ENCODE results near the gene GUCA2B. TPM values are rescaled to one million over a fixed set of nuclear protein-coding genes. Genes with fewer than 3 reads are reported as not detected.
A peak's percentile ranks its signal among the peaks of the same experiment; 100 is the strongest.

The GUCA2B gene
- total RNA-seq, 2 donors from 2014 or later, result not detected

- Histone ChIP-seq H3K4me3 (no peak overlapping the region), H3K4me1 (replicated peaks) (no peaks in the 10 kb centered on the region), H3K27ac (no peak overlapping the region), H3K9me3 (no peaks in the 10 kb centered on the region), H3K36me3 (no peaks in the 10 kb centered on the region), H3K27me3 (replicated peaks; ENCODE audit: insufficient read depth) (no peaks in the 10 kb centered on the region)
- intact Hi-C loops (cut with DNase I), result no loop called here
- 72% methylated on average over 16 of the region's 16 CpGs for WGBS
- no peak for DNase-seq (ENCODE audit: low spot score)
- TF ChIP-seq CTCF (IDR thresholded peaks at IDR 0.05), result no peak
- TF ChIP-seq POLR2AphosphoS5 (IDR thresholded peaks at IDR 0.05), result no peak
- TF ChIP-seq POLR2A (IDR thresholded peaks at IDR 0.05), result no peak
Observed at GRCh38 chr1:42163536-42164503, 10.6 kb downstream of the GUCA2B start.

GRCh38 chr1:42164551-42165420 lies 11.6 kb downstream of the GUCA2B start, which contains the start of gene GUCA2A:
GUCA2A (minus strand) TSS chr1:42164745; CDS start chr1:42164712, 33 bp downstream.
- WGBS, result 72% methylated on average over 23 of the region's 24 CpGs
- TF ChIP-seq POLR2AphosphoS5 (IDR thresholded peaks at IDR 0.05) (no peak), CTCF (IDR thresholded peaks at IDR 0.05) (no peak), POLR2A (IDR thresholded peaks at IDR 0.05) (no peak)
- intact Hi-C loops (cut with DNase I), result no loop called here
- DNase-seq (ENCODE audit: low spot score), result no peak
- no peaks in the 10 kb centered on the region for H3K36me3 ChIP-seq
- H3K27me3 ChIP-seq (replicated peaks; ENCODE audit: insufficient read depth), result no peaks in the 10 kb centered on the region
- no peak within 1 kb of the TSS for H3K4me3 ChIP-seq
- no peaks in the 10 kb centered on the region for H3K4me1 ChIP-seq (replicated peaks)
- H3K9me3 ChIP-seq, result no peaks in the 10 kb centered on the region
- no peak within 1 kb of the TSS for H3K27ac ChIP-seq

GRCh38 chr1:42165511-42166210 lies 12.5 kb downstream of the GUCA2B start:
- TF ChIP-seq CTCF (IDR thresholded peaks at IDR 0.05) (no peak), POLR2A (IDR thresholded peaks at IDR 0.05) (no peak), POLR2AphosphoS5 (IDR thresholded peaks at IDR 0.05) (peak; percentile 76)
- H3K9me3 ChIP-seq, result no peaks in the 10 kb centered on the region
- H3K36me3 ChIP-seq, result no peaks in the 10 kb centered on the region
- no peak overlapping the region for H3K27ac ChIP-seq
- WGBS, result 26% methylated on average over 11 of the region's 12 CpGs
- DNase-seq (ENCODE audit: low spot score), result peak; percentile 90
- H3K4me1 ChIP-seq (replicated peaks), result no peaks in the 10 kb centered on the region
- intact Hi-C loops (cut with DNase I), result no loop called here
- H3K4me3 ChIP-seq, result no peak overlapping the region
- H3K27me3 ChIP-seq (replicated peaks; ENCODE audit: insufficient read depth), result no peaks in the 10 kb centered on the region

DNA sequence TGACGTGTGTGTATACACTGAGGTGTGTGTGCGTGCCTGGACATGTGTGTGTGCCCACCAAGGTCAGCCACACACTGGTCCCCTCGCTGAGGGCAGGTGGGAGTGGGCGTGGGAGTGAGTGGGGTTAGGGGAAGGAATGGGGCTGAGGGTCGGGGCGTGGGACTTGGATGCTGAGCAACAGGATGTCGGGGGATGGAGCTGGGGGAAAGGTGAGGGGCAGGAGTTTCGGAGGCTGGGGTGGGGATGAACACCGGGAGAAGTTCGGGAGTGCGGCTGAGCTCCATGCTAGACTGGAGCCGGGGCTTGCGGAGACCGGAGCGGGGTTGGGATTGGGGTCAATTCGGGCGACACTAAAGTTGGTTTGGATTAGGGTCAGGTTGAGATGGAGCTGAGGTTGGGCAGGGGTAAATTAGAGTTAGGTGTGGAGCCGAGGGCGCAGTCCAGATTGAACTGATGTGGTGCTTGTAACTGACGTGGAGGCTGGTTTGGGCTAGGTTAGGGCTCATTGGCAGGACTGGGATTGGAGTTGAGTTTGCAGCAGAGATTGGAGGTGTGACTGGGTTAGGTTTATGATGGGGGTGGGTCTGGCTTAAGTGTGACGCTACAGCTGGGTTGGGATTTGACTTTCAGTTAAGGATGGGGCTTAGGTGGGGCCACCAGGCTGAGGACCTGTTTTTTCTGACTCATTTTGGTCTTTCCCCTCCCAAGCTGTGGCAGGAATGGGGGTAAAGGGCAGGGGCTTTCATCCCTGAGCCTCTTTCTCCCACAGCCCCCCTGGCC lies 14.6 kb downstream of the GUCA2B start:
- Histone ChIP-seq H3K36me3 (no peaks in the 10 kb centered on the region), H3K27me3 (replicated peaks; ENCODE audit: insufficient read depth) (no peaks in the 10 kb centered on the region), H3K9me3 (no peaks in the 10 kb centered on the region), H3K4me1 (replicated peaks) (peaks cover 4% of the 10 kb centered on the region), H3K27ac (no peak overlapping the region), H3K4me3 (no peak overlapping the region)
- DNase-seq (ENCODE audit: low spot score), result no peak
- TF ChIP-seq POLR2AphosphoS5 (IDR thresholded peaks at IDR 0.05), result no peak
- no peak for TF ChIP-seq POLR2A (IDR thresholded peaks at IDR 0.05)
- TF ChIP-seq CTCF (IDR thresholded peaks at IDR 0.05), result no peak
- intact Hi-C loops (cut with DNase I), result no loop called here
- WGBS, result 84% methylated on average over 21 of the region's 21 CpGs

All from prostate gland (tissue), 2 donors.